Hepatocyte (in vitro differentiated cells): Measurements from ENCODE around the gene MAGOH.
"Not testable (repeated sequence)": the region's sequence is repeated elsewhere in the genome, so short reads cannot be mapped to it uniquely, and the experiment has no call there.

Experiments
- CTCF ChIP-seq: fragments of 200-600 bp; sonication (generic); IDR thresholded peaks from 2 replicates; pipeline ENCODE4 v1.5.1; 2016; ENCODE audit warnings: antibody characterized with exemption, mild to moderate bottlenecking; ENCODE audit not compliant: poor library complexity
- EZH2 ChIP-seq: fragments of 200-600 bp; sonication (generic); IDR thresholded peaks from 2 replicates; pipeline ENCODE4 v1.6.1; 2016; ENCODE audit warnings: antibody characterized with exemption, mild to moderate bottlenecking, borderline replicate concordance
- EZH2phosphoT487 ChIP-seq: fragments of 200-600 bp; sonication (generic); IDR thresholded peaks from one replicate; pipeline ENCODE4 v1.6.1; 2018; ENCODE audit warnings: antibody characterized with exemption, mild to moderate bottlenecking, low read depth, moderate library complexity; ENCODE audit not compliant: unreplicated experiment, severe bottlenecking

- not testable (repeated sequence) for TF ChIP-seq CTCF, EZH2, EZH2phosphoT487
Measured at GRCh38 chr1:53283156-53283555, 44.8 kb upstream of the MAGOH start.
